A673 (cell line): ENCODE results near the gene MMP10.

Experiments
- CTCF ChIP-seq: fragments of 300-800, 200-600 bp; sonication (generic); conservative IDR thresholded peaks from 2 replicates; pipeline ENCODE4 v1.5.1; 2017; ENCODE audit warnings: low read depth, mild to moderate bottlenecking, antibody characterized with exemption, low read length, moderate library complexity, mixed read lengths
- EZH2 ChIP-seq: fragments of 200-600 bp; sonication (generic); IDR thresholded peaks from 2 replicates; pipeline ENCODE4 v1.6.1; 2017; ENCODE audit warnings: borderline replicate concordance, low read depth, mild to moderate bottlenecking, mixed read lengths, antibody characterized with exemption, low read length; ENCODE audit not compliant: poor library complexity, severe bottlenecking

GRCh38 chr11:102806296-102806695, 25.9 kb upstream of the MMP10 start:
- TF ChIP-seq CTCF (no peak), EZH2 (no peak)
